NCI-H1417 treated with DMSO at 0.1 percent for 48 hours (cell line): ENCODE measurements around the gene TPPP2.

ENCODE experiments used
- DNase-seq: peaks from one replicate; lab custom pipeline; 2025; lab: John Stamatoyannopoulos, UW

The TPPP2 gene

DNA sequence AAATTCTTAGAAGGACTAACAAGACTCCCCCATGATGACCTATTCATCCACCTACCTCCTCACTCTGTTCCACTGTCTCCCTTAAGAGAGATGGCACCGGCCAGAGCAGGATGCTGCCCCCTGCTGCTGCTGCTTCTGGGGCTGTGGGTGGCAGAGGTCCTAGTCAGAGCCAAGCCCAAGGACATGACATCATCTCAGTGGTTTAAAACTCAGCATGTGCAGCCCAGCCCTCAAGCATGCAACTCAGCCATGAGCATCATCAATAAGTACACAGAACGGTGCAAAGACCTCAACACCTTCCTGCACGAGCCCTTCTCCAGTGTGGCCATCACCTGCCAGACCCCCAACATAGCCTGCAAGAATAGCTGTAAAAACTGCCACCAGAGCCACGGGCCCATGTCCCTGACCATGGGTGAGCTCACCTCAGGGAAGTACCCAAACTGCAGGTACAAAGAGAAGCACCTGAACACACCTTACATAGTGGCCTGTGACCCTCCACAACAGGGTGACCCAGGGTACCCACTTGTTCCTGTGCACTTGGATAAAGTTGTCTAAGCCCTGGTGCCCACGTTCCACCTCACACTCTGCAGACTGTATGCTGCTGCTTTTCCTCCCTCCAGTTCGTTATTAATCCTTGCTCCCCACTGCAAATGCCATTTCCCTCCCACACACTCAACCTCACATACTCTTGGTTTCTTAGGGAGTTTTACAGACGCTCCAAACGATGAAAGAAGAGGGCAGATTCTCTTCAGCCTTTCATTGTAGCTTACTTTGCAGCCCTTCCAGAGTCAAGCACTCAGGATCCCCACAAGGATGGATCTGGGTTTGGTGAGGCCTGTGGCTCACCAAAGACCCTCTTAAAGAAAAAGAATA is 28.0 kb downstream of the TPPP2 start, which contains the start of gene RNASE8:
TSS of gene RNASE8 (plus strand) at position 20 of the 873 bp plus-strand sequence. CDS start at position 91, 71 bp downstream.
- DNase-seq, result no peak

DNA sequence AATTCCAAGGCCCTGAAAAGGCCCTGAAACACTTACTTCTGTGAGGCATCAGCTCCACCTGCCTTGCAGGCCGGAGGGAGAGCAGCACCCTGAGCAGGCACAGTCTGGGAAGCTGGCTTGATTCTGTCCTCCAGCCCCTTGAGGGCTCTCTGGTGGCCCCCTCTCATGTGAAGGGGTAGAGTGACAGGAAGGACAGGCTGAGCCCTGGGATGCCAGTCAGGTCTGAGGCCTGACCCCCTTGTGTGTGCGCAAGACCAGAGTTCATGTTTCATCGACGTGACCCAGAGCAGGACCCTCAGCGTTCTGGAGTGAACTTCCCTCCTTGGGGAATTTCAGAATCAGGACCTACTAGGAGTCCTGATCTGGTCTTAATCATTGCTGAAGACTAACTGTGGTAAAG is 28.9 kb downstream of the TPPP2 start:
- DNase-seq, result no peak

DNA sequence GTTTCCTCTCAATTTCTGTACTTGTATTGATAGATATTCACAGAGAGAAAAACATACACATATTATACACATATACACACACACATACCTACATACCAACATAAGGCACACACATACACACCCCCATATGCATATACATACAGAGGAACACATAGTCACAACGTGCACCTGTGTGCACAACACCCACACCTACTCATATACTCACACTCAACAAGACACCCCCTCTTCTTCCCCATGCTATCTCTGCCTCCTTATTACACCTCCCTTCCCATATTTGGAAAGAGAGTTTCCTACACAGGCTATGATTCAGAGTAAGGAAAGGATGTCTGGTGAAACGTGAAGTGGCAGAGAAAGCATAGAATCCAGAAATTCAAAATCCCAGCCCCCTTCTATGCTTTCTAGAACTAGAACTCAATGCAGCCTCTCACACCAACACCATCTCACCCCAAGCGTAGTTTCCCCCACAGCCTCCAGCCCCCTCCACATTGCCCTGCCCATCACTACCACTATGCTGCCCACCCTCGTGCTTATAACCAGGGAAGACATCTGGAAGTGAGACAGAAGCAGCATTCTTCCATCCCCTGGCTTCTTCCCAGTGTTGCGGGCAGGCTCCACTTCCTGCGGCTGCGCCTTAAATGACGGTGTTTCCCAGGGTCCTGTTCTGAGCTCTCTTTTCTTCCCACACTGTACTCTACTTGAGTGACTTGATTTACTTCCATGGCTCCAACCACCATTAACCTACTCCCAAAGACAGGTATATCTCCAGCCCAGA is 30.0 kb downstream of the TPPP2 start:
- no peak for DNase-seq

DNA sequence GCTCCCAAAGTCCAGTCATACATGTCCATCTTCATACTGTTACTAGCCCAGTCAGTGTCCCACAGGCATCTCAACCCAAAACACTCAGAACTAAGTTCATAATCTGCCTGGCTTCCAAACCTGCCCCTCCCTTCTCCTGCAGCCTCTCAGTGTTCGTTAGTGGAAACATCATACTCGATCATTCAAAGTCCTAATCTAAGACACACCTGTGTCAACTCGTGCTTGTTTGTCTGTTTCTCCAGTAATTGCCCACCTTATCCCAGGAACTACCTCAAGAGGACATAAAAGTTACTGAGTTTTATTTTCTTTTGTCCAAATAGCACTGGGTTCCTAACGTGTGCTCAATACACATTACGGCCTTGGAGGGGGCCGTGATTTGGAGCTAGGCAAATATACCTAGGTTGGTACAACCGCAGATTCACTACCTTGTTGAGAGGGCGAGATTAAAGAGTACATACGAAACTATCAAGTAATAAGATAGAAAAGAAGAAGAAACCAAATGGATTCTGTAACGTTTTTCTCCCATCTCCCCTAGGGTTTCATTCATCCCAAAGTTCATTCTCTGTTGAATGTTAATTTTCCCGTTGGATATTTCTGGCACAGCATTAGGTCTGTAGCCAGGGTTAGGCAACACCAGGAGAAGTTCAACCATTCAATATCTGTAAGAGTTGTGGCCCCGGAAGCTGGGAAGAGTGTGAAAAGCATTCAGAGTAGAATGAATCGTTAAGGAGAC is 30.8 kb downstream of the TPPP2 start:
- DNase-seq, result no peak

DNA sequence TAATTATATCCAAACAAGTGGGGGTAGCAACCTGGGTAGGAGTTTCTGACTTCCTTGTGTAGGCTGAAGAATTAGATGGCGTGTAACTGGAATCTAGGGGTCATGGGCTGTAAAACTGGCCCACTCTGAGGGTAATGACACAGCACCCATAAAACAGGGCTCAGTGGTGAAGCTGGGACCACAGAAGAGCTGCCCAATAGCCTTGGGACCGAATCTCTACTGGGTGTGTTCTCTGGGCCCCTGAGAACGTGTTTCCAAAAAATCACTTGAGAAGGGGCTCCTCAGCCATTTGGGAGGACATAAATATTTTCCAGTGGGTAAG is 31.3 kb downstream of the TPPP2 start:
- no peak for DNase-seq

DNA sequence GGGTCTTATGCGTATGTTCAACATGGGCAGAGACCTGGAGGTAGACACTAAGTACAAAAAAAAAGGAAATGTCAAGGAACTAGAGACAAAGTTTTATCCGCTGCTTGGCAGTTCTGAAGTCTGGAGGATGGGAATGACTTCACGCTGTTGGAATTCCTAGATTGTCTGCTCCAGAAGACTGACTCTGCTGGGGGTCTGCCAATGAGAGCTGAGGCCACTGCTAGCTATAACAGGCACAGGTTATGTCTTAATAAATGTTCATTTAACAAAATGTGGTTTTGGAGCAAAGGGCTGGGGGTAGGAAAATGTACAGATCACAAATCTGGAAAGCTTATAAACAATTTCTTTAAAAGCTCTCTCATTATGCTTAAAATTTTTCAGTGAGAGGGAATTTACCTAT is 33.5 kb downstream of the TPPP2 start:
- DNase-seq, result no peak

DNA sequence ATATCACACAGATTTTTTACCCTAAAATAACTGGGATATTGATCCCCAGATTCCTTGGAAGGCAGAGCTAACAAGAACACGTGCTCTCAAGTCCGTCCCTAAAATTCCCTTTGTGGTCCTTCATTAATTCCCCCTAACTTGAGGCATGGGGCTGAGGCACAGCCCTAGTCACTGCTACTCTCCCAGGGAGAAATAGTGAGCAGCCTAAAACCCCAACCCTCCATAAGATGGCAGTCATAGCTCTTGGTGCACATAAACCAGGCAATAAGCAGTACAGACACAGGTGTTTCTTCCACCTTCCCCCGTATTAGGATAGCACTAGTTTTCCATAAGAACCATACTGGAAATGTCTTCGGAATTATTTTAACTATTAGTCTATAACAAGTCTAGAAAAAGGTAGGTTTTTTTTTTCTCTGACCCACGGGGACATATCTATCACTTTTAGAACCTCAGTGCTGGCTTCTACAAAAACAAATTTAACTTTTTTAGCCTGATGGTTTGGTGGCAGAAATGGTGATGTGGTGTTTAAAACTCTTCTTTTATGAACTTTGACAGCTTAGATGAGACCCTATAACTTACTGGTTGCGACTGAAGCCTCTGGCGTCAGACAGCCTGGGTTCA is 37.0 kb downstream of the TPPP2 start:
- DNase-seq, result no peak

DNA sequence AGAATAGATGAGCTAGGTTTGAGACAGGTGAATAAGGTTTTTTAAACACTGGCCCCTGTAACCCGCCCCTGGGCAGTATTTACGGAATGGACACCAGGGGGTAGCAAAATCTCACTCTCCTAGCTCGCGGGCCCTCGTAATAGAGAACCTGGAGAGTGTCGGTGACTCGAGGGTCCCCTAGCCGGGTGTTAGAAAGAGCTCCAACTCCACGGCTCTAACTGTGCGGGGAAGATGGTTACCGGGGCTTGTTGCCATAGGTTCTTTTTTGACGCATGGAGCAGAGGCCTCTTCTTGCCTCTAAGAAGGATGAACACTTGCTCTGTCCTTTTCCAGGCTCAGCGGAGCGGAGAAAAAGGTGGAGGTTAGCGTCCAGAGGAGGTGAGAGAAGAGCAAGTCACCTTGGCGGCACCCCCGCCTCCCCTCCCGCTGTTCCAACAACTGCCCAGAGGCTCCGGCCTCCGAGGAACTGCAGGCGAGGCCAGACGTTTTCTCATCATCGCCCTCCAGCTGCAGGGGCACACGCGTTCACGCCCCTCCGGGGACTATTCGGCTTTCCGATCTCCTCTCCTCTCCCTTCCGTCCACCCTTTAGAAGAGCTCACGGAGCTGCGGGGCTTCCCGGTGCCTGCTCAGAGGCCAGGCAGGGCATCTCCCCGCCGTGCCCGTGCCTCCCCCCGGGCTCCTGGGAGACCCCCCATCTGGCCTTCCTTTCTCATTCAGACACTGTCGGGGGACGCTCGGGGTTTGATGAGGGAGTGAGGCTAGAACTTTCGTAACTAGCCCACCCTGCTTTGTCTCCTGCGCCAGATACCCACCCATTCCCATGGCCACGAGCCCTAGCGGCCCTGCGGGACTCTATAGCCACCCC is 38.7 kb downstream of the TPPP2 start:
- DNase-seq, result peak; percentile 75

DNA sequence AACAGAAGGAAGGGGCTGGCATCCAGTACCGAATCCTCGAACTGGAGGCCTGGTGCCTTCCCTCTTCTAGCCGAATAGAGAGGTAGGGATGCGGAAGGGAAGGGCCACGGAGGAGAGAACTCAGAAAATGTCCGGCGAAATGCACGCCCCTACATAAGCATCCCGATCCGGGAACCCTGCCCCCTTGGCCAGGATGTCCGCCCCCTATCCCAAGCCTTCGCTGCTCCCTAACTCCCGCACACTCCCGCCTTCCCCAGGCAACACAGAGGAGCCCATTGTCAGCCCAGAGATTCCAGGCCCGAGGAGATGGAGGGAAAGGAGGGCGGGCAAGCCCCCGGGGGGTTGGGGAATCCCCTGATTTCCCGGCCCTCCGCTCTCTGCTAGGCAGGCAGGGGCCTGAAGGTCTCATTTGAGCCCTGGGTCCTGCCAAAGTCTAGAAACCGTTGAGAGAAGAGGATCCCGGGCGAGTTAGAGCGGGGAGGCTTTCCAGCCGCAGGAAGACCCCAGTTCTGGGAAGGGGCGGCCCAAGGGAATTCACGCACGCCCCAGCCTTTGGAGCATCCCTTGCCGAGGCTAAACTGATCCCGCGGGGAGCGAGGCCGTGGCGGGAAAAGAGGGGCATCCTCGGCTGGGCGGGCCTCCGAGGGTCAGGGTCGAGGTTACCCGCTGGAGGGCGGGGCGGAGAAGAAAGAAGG is 39.5 kb downstream of the TPPP2 start:
- no peak for DNase-seq

DNA sequence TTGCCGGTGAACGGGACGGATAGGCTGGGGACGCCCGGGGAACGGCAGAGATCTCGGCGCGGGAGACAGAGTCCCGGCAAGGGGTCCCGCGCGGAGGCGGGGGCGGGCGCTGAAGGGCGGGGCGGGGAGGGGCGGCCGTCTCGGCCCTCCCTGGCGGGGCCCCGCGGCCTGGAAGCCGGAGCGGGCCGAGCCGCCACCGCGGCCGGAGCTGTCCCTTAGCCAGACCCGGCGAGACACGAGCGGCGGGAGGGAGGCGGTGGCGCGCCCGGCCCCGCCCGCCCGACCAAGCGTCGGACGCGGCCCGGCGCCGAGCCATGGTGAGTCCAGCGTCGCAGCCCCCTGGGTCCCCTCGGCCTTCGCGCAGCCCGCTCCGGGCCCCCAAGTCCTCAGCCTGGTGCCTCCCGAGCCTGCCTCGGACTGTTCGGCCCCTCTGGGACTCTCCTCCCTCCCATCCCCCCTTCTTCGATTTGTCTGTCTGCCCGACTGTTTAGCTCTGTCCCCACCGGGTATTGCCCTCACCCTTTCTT is 40.1 kb downstream of the TPPP2 start, which contains the start of gene ARHGEF40:
TSS of gene ARHGEF40 (plus strand) at position 222 of the 527 bp plus-strand sequence. CDS start at position 315, 93 bp downstream.
- DNase-seq, result no peak

DNA sequence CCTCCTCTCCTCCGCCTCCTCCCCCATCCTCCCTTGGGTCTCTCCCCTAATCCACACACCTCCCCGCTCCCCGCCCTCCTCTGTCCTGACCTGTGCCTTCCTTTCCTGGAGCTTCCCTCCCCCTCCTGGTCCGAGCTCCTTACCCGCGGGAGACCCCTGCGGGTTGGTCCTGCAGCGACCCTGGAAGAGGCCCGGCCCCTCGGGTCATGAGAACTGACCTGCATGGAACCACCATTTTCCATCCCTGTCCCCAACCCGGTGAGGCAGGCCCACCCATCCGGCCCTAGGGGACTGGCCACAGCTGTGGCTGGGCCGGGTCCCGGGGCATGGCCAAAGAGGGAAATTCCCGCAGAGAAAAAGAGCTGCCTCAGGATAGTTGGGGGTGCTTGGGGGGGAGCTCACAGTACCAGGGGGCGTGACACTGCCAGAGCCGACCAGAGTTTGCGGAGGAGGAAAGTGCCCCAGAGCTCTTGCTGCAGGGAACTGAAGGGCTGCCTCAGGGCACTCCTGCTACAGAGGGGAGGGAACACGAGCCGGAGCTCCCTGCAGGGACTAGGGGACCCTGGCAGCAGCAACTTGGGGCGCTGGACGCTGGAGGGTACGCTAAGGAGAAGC is 40.7 kb downstream of the TPPP2 start:
- DNase-seq, result no peak

DNA sequence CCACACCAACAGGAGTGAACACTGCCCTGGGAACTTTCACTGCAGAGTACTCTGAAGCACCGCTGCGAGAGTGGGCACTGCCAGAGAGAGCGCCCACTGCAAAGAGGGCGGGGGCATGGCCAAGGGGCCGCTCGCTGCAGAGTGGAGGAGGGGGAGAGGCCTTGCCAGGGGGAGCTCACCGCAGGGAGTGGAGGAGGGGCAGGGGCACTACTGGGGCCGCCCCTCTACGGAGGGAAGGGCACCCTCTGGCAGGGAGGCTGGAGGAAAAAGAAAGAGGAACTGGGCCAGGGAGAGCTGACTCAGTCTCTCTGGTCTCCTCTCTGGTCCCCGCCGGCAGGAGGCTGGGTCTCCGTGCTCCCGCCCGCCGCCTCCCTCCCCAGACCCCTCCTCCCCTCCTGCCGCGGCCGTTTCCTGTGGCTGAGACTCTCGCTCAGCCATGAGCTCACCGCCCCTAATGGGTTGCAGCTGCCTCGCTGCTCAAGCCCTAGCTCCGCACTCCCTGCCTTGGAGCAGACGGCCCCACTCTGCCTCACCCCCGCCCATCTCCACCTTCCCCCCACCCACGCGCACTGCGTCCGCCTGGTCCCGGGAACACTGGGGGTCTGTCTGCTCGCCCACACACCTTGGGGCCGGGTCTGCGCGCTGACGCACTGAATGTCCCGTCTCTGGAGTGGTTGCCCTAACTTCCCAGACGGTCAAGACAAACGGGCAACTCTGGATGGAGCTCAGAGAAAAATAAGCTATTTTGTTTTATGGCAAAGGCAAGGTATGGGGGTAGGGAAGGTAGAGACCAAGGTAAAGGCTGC is 41.4 kb downstream of the TPPP2 start:
- DNase-seq, result peak; percentile 52

DNA sequence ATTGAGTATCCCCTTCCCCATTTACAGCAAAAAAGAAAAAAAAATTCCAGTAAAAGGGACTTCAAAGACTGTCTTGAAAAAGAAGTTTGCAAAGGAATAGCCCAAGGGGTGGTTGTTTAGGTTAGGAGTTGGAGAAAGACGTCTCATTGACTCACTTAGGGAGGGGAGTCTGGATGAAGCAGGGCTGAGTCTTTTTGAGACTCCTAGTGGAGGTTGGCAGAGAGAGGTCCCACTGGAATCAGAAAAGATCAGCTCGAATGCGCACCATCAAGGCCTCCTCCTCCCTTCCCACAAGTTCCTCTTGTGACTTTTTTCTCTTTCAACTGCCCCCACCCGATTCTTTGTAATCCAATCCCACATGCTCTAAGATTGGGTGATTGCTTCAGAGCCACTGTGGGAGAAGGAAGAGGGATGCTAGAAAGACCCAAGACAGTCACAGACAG is 42.0 kb downstream of the TPPP2 start:
- DNase-seq, result no peak

DNA sequence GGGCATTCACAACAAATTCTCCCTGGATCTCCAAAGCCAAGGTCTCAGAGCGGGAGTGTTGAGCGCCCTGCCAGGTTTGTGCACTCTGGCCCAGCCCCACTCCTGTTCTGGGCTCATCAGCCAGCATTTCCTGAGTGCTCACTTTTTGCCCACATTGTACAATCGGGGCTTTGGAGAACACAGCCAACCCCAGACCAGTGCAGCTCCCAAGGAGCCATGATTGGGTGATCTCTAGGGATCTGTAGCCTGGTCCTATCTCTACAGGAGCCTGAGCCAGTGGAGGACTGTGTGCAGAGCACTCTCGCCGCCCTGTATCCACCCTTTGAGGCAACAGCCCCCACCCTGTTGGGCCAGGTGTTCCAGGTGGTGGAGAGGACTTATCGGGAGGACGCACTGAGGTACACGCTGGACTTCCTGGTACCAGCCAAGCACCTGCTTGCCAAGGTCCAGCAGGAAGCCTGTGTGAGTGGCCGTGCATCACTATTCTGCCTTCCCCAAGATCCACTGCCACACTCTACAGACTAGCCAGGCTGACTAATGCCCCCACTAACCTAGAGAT is 42.8 kb downstream of the TPPP2 start:
- no peak for DNase-seq

DNA sequence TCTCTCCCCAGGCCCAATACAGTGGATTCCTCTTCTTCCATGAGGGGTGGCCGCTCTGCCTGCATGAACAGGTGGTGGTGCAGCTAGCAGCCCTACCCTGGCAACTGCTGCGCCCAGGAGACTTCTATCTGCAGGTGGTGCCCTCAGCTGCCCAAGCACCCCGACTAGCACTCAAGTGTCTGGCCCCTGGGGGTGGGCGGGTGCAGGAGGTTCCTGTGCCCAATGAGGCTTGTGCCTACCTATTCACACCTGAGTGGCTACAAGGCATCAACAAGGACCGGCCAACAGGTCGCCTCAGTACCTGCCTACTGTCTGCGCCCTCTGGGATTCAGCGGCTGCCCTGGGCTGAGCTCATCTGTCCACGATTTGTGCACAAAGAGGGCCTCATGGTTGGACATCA is 43.9 kb downstream of the TPPP2 start:
- DNase-seq, result no peak

DNA sequence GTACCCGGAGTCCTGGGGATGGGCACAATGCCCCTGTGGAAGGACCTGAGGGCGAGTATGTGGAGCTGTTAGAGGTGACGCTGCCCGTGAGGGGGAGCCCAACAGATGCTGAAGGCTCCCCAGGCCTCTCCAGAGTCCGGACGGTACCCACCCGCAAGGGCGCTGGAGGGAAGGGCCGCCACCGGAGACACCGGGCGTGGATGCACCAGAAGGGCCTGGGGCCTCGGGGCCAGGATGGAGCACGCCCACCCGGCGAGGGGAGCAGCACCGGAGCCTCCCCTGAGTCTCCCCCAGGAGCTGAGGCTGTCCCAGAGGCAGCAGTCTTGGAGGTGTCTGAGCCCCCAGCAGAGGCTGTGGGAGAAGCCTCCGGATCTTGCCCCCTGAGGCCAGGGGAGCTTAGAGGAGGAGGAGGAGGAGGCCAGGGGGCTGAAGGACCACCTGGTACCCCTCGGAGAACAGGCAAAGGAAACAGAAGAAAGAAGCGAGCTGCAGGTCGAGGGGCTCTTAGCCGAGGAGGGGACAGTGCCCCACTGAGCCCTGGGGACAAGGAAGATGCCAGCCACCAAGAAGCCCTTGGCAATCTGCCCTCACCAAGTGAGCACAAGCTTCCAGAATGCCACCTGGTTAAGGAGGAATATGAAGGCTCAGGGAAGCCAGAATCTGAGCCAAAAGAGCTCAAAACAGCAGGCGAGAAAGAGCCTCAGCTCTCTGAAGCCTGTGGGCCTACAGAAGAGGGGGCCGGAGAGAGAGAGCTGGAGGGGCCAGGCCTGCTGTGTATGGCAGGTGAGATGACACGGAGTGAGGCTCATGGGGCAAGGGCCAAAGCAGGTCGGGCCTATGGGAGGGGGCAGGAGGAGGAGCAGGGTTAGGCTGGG is 44.6 kb downstream of the TPPP2 start:
- no peak for DNase-seq

DNA sequence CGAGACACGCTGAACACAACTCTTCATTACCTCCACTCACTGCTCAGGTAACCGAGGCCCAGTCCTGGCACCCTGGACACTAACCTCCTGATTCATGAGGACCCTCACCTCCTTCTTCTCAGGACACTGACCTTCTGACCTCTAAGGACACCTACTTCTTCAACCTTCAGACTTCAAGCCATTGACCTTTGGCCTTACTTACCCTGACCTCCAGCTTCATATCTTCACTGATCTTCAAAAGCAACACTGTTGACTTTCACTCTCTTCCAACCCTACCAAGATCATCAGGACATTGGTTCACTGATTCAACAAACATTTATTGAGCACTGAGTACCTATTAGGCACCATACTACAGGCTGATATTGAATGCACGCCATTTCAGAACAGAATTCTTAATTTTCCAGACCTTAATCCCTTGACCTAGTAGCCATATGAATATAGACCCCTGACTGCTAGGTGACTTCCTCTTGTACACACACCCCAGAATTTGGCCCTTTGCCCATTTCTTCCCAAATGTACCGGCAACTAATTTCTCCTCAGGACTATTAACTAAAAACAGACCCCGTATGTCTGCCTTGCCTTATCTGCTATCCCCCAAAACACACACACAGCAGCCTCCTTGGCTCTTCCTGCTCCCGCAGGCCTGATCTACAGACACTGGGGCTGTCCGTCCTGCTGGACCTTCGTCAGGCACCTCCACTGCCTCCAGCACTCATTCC is 45.9 kb downstream of the TPPP2 start:
- DNase-seq, result no peak
